ENCODE results near the gene RECK.

RECK gene

GRCh38 chr9:36109071-36109470 lies 72.4 kb downstream of the RECK start:
- in situ Hi-C loops (cut with MboI; ENCODE audit: low sequenced_read_pairs) = no loop called here

GRCh38 chr9:36110434-36110833 lies 73.7 kb downstream of the RECK start:
- in situ Hi-C loops (cut with MboI; ENCODE audit: low sequenced_read_pairs) = no loop called here

GRCh38 chr9:36112516-36112915 lies 75.8 kb downstream of the RECK start:
- in situ Hi-C loops (cut with MboI; ENCODE audit: low sequenced_read_pairs) = no loop called here

- in situ Hi-C loops (cut with MboI; ENCODE audit: low sequenced_read_pairs) = no loop called here
These were observed 77.3 kb downstream of the RECK start for GRCh38 chr9:36113999-36114398.

- in situ Hi-C loops (cut with MboI; ENCODE audit: low sequenced_read_pairs) = no loop called here
These were observed 79.9 kb downstream of the RECK start for GRCh38 chr9:36116593-36116992.

GRCh38 chr9:36118201-36118600 lies 81.5 kb downstream of the RECK start:
- in situ Hi-C loops (cut with MboI; ENCODE audit: low sequenced_read_pairs) = no loop called here

- in situ Hi-C loops (cut with MboI; ENCODE audit: low sequenced_read_pairs) = no loop called here
These were observed 82.0 kb downstream of the RECK start for GRCh38 chr9:36118706-36119105.

- in situ Hi-C loops (cut with MboI; ENCODE audit: low sequenced_read_pairs) = no loop called here
These were observed 82.8 kb downstream of the RECK start for GRCh38 chr9:36119476-36119875.

GRCh38 chr9:36120705-36121104 lies 84.0 kb downstream of the RECK start:
- in situ Hi-C loops (cut with MboI; ENCODE audit: low sequenced_read_pairs) = no loop called here

GRCh38 chr9:36121971-36122370 lies 85.3 kb downstream of the RECK start:
- in situ Hi-C loops (cut with MboI; ENCODE audit: low sequenced_read_pairs) = no loop called here

- in situ Hi-C loops (cut with MboI; ENCODE audit: low sequenced_read_pairs) = no loop called here
These were observed 86.8 kb downstream of the RECK start for GRCh38 chr9:36123515-36123914.

GRCh38 chr9:36125062-36125855 lies 88.5 kb downstream of the RECK start:
- in situ Hi-C loops (cut with MboI; ENCODE audit: low sequenced_read_pairs) = loop anchor here (25.0 kb wide), 1 partner anchor 513 kb away; the partner anchor contains the start of genes CD72 and TESK1

- in situ Hi-C loops (cut with MboI; ENCODE audit: low sequenced_read_pairs) = loop anchor here (25.0 kb wide), 1 partner anchor 514 kb away; the partner anchor contains the start of genes CD72 and TESK1
These were observed 89.5 kb downstream of the RECK start for GRCh38 chr9:36126016-36126730.

- in situ Hi-C loops (cut with MboI; ENCODE audit: low sequenced_read_pairs) = loop anchor here (25.0 kb wide), 1 partner anchor 515 kb away; the partner anchor contains the start of genes CD72 and TESK1
These were observed 91.0 kb downstream of the RECK start for GRCh38 chr9:36127652-36128244.

GRCh38 chr9:36128349-36128748 lies 91.6 kb downstream of the RECK start:
- in situ Hi-C loops (cut with MboI; ENCODE audit: low sequenced_read_pairs) = loop anchor here (25.0 kb wide), 1 partner anchor 516 kb away; the partner anchor contains the start of genes CD72 and TESK1

GRCh38 chr9:36129139-36129538 lies 92.4 kb downstream of the RECK start:
- in situ Hi-C loops (cut with MboI; ENCODE audit: low sequenced_read_pairs) = loop anchor here (25.0 kb wide), 1 partner anchor 517 kb away; the partner anchor contains the start of genes CD72 and TESK1

GRCh38 chr9:36131666-36132065 lies 95.0 kb downstream of the RECK start:
- in situ Hi-C loops (cut with MboI; ENCODE audit: low sequenced_read_pairs) = loop anchor here (25.0 kb wide), 1 partner anchor 519 kb away; the partner anchor contains the start of genes CD72 and TESK1

- in situ Hi-C loops (cut with MboI; ENCODE audit: low sequenced_read_pairs) = loop anchor here (25.0 kb wide), 1 partner anchor 520 kb away; the partner anchor contains the start of genes CD72 and TESK1
These were observed 95.4 kb downstream of the RECK start for GRCh38 chr9:36132086-36132485.

- in situ Hi-C loops (cut with MboI; ENCODE audit: low sequenced_read_pairs) = loop anchor here (25.0 kb wide), 1 partner anchor 523 kb away; the partner anchor contains the start of genes CD72 and TESK1
These were observed 98.2 kb downstream of the RECK start for GRCh38 chr9:36134761-36135505.

- in situ Hi-C loops (cut with MboI; ENCODE audit: low sequenced_read_pairs) = loop anchor here (25.0 kb wide), 1 partner anchor 524 kb away; the partner anchor contains the start of genes CD72 and TESK1
These were observed 99.1 kb downstream of the RECK start for GRCh38 chr9:36135741-36136271.
